ENCODE data around the gene NDST1. TPM values are rescaled to one million over a fixed set of nuclear protein-coding genes. Genes with fewer than 3 reads are reported as not detected.

The NDST1 gene
- total RNA-seq, 1 experiment from 2014 or later = 33.1 TPM

GRCh38 chr5:150519978-150520377 is 12.0 kb downstream of the NDST1 start:
- RAD21 ChIA-PET (ENCODE audit: low non-redundant PET in 1 of 2, low total read pairs in 2 of 2, uncharacterized antibody in 2 of 2, unreplicated experiment in 2 of 2) = no interaction called here
- intact Hi-C loops (cut with micrococcal nuclease) = no loop called here

More at GRCh38 chr5:150519978-150520377, 12.0 kb downstream of the NDST1 start:
- no peak overlapping the region for H3K4me3 ChIP-seq (replicated peaks in 1 of 2; ENCODE audit: low read depth in 1 of 2, low read length in 2 of 2)
- no peaks in the 10 kb centered on the region; a peak in 1 of 4 replicates for H3K36me3 ChIP-seq (ENCODE audit: control insufficient read depth in 1 of 2, insufficient read depth in 2 of 2, low read length in 2 of 2)
- H4K20me1 ChIP-seq (ENCODE audit: insufficient read depth) = no peaks in the 10 kb centered on the region
- H3K79me2 ChIP-seq (ENCODE audit: insufficient read depth, low read length) = peaks cover 28% of the 10 kb centered on the region; the same call in 1 of the 2 replicates
- no peak for ATAC-seq
- CTCF ChIA-PET = no interaction called here
- no peaks in the 10 kb centered on the region for H3K27me3 ChIP-seq (ENCODE audit: insufficient read depth, low read length)
- no peak overlapping the region for H3K4me2 ChIP-seq (ENCODE audit: low read length)
- no peak for DNase-seq (ENCODE audit: low read depth, low spot score)
- H3K9ac ChIP-seq (ENCODE audit: low read length) = no peak overlapping the region
- no peak overlapping the region for H3K27ac ChIP-seq (ENCODE audit: low read depth, low read length)
- no TSS peak for BruUV-seq (replicated peaks)
- TF ChIP-seq, protein P1, sequence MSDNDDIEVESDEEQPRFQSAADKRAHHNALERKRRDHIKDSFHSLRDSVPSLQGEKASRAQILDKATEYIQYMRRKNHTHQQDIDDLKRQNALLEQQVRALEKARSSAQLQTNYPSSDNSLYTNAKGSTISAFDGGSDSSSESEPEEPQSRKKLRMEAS (IDR thresholded peaks at IDR 0.05) = no peak
- TF ChIP-seq CTCF (IDR thresholded peaks at IDR 0.05 in 2 of 3, conservative IDR thresholded peaks at IDR 0.05 in 1 of 3; ENCODE audit: borderline replicate concordance in 1 of 3, insufficient read depth in 1 of 3, low read depth in 2 of 3, low read length in 2 of 3) (no peak), ZFX (IDR thresholded peaks at IDR 0.05) (no peak), SIN3A (IDR thresholded peaks at IDR 0.05; ENCODE audit: low read depth) (no peak)
- no peaks in the 10 kb centered on the region for H3K9me3 ChIP-seq (ENCODE audit: control insufficient read depth in 1 of 2, insufficient read depth in 1 of 2, low read depth in 1 of 2, low read length in 2 of 2)
- H3K9me2 ChIP-seq (ENCODE audit: insufficient read depth) = no peaks in the 10 kb centered on the region
- POLR2A ChIA-PET = no interaction called here
- no peak overlapping the region for H2AFZ ChIP-seq (ENCODE audit: low read depth, low read length, poor library complexity, severe bottlenecking)
- peaks cover 22 to 40% of the 10 kb centered on the region in 2 experiments for H3K4me1 ChIP-seq (ENCODE audit: control insufficient read depth in 1 of 2, insufficient read depth in 2 of 2, low read length in 2 of 2)
